ENCODE results near the gene HNRNPK.

The HNRNPK gene

DNA sequence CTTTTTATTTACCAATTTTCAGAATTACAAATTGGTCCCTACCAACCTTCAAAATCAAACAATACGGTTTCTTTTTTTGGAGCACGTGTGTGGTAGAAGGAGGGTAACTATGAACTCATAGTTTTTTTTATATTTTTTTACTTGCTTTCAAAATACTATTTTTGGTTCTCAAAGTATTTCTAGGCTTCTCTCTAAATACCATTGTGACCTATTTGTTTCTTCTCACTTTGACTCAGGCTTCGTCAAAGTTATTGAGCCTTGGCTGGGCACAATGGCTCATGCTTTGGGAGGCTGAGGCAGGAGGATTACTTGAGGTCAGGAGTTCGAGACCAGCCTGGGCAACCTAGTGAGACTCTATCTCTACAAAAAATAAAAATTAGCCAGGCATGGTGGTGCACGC, 47.2 kb downstream of the HNRNPK start:
- no peak for DNase-seq (ENCODE audit: low spot score)

DNA sequence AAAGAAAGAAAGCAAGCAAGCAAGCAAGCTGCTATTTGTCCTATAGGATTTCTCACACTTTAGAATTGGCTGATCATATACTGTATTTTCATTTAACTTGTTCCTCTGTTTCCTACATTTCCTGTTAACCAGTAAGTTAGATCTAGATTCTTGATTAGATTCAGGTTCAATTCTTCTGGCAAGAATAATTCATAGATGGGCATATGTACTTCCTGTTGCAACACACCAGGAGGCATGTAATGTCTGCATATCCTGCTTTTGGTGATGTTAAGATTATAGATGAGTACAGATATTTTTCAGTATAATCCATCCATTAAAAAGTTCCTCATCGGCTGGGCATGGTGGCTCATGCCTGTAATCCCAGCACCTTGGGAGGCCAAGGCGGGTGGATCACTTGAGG, 48.0 kb downstream of the HNRNPK start:
- DNase-seq (ENCODE audit: low spot score), result no peak

DNA sequence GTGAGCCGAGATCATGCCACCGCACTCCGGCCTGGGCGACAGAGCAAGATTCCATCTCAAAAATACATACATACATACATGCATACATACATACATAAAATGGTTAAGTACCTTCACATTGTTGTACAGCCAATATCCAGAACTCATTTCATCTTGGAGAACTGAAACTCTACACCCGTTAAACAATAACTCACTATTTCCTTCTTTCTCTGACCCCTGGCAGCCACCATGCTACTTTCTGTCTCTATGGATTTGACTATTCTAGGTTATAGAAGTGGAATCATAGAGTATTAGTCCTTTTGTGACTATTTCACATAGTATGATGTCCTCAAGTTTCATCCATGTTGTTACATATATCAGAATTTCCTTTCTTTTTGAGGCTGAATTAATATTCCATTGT, 49.1 kb downstream of the HNRNPK start:
- no peak for DNase-seq (ENCODE audit: low spot score)

DNA sequence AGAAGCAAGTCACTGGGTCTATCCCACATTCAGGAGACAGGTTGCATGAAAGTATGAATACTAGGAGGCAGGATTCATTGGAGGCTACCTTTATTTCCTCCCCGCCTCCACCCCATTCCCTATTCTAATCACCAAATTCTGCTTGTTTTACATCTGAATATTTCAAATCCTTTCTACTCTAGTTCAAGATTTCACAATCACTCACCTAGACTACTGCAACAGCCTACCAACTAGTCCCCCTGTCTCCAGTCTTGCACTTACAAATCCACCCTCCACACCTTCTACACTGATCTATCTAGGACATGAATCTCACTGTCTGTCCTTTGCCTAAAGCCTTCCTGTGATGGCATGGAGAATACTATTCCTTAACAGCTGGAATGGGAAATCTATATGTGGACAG, 52.4 kb downstream of the HNRNPK start:
- DNase-seq (ENCODE audit: low spot score), result no peak

DNA sequence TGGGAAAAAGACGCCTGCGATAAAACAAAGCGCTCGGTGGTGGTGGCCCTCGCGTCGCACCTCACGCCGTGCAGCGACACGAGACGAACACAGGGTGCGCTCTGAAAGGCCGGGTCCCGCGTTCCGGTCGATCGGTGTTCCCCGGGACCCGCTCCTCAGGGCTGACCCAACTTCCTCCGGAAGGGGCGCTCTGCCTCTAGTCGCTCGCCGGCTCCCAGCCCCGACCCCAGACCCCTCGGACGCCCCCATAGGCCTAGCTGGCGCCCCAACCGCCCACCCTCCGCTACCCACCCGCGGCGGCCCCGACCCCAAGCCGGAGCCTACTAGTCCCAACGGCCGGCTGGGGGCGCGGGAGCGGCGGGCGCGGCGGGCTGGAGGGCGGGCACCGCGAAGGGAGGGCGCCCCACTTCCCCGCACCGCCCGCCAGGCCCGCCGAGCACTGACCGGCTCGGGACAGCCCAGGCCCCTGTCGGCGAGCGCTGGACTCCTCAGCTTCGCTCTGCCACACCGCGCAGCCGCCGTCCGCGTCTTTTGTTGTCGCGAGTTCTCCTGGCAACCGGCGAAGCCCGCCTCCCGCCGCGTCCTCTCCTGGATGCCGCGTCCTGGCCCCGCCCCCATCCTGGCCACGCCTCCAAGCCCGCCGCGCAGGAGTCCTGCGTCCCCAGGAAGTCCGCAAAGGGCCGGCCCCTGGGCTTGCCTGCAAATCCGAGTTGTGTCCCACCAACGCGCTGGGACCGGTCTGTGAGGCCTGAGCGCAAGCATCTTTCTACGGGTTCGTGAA, 58.9 kb downstream of the HNRNPK start, which contains the start of gene KIF27:
KIF27 (minus strand) TSS at position 506 of the 781 bp plus-strand sequence. CDS start 5,841 bp downstream, outside the sequence.
- DNase-seq (ENCODE audit: low spot score), result peak; percentile 96

DNA sequence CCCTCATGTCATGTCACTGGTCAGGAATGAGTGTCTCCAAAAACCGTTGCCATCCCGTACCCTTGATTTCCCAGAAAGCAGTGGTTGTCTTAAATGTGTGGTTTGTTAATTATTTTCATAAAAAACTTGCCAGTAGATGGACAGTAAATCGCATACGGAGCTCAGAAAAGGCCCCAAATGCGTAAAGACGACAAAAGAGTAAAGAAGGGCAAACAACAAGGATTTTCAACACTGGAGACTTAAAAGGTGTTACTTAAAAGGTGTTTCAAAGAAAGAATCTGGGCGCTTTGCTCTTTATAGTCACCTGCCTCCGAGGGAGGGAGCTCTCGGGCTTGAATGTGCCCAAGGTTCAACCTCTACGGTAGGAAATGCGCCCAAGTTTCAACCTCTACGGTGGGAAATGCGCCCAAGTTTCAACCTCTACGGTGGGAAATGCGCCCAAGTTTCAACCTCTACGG, 59.5 kb downstream of the HNRNPK start:
- peak; percentile 45 for DNase-seq (ENCODE audit: low spot score)

DNA sequence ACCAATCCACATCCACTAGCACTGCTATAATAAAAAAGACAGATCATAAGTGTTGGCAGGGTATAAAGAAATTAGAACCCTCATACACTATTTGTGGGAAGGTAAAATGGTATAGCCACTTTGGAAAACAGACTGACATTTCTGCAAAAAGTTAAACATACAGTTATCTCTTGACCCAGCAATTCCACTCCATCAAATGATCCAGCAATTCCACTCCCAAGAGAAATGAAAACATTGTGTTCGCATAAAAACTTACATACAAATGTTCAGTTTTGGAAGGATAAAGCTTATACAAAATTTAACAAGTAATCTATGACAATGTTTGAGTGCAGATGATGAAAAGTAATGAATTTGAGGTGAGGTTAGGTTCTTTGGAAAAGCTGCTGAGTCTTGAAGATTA, 60.9 kb downstream of the HNRNPK start:
- DNase-seq (ENCODE audit: low spot score), result no peak
